NCI-H526 (cell line): ENCODE data around the gene ROCK2.
A peak's percentile ranks its signal among the peaks of the same experiment; 100 is the strongest.

Source experiments
- DNase-seq, 2 experiments: peaks; one replicate each; lab custom pipeline; 2025; lab: John Stamatoyannopoulos, UW

ROCK2 gene

GRCh38 chr2:11367170-11367730, 22.8 kb upstream of the ROCK2 start:
- DNase-seq = no peak

GRCh38 chr2:11366326-11366741, 21.9 kb upstream of the ROCK2 start:
- DNase-seq = no peak

- DNase-seq = no peak
These were observed 20.9 kb upstream of the ROCK2 start for GRCh38 chr2:11365096-11365879.

GRCh38 chr2:11364565-11364887, 20.1 kb upstream of the ROCK2 start:
- no peak for DNase-seq

- DNase-seq = no peak
These were observed 19.6 kb upstream of the ROCK2 start for GRCh38 chr2:11363868-11364564.

GRCh38 chr2:11359865-11360264, 15.4 kb upstream of the ROCK2 start:
- no peak for DNase-seq

- no peak for DNase-seq
These were observed 13.1 kb upstream of the ROCK2 start for GRCh38 chr2:11357428-11357972.

GRCh38 chr2:11356764-11357163, 12.3 kb upstream of the ROCK2 start:
- no peak for DNase-seq

- DNase-seq = no peak
These were observed 11.0 kb upstream of the ROCK2 start for GRCh38 chr2:11355194-11356053.

GRCh38 chr2:11354363-11355154, 10.1 kb upstream of the ROCK2 start:
- no peak for DNase-seq

- DNase-seq = no peak
These were observed 8.5 kb upstream of the ROCK2 start for GRCh38 chr2:11352781-11353537.

- DNase-seq = no peak
These were observed 3.8 kb upstream of the ROCK2 start for GRCh38 chr2:11348209-11348749.

- no peak for DNase-seq
These were observed 3.0 kb upstream of the ROCK2 start for GRCh38 chr2:11347403-11347959.

- no peak for DNase-seq
These were observed 1.6 kb upstream of the ROCK2 start for GRCh38 chr2:11346023-11346482.

GRCh38 chr2:11344956-11345677, 681 bp upstream of the ROCK2 start:
- peak in 1 of 2 experiments; percentile 64 for DNase-seq

- DNase-seq = peak; percentile 68 to 69
These were observed 640 bp downstream of the ROCK2 start for GRCh38 chr2:11343650-11344341.

GRCh38 chr2:11343368-11343649, 1.1 kb downstream of the ROCK2 start:
- DNase-seq = no peak

GRCh38 chr2:11342551-11343367, 1.7 kb downstream of the ROCK2 start:
- DNase-seq = peak; percentile 15 to 29
